Daoy (cell line): ENCODE results near the gene WDR90. TPM values are rescaled to one million over a fixed set of nuclear protein-coding genes. Genes with fewer than 3 reads are reported as not detected.

ENCODE experiments used
- DNase-seq: peaks from one replicate; pipeline ENCODE4 v3.0.0-alpha.2; 2015; ENCODE audit warnings: low read depth
- total RNA-seq: library from RNA; depleted of rRNA; stranded (reverse); fragments of >200 nt; shearing (Covaris generic); gene quantifications from 2 replicates; pipeline ENCODE4 v1.2.3, GENCODE V29; 2014

The WDR90 gene
- total RNA-seq, 1 experiment from 2014 or later = 11.7 TPM

DNA sequence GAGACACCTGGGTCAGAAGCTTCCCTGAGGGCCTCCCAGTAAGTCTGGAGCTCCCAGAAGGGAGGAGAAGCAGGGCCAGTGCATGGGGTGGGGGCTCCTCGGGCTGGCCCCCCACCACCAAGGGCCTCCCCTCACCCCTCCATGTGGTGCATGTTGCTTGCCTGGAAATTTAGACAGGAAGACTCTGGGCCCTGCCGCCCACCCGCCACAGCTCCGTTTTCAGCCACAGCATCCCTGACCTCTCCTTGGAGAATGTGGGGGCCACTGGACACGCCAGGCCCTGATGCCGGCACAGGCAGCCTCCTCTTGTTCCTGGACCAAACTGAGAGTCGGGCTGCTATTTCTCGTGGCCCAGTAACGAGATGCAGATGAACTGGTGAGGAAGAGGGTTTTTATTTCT lies 10.3 kb upstream of the WDR90 start:
- no peak for DNase-seq

DNA sequence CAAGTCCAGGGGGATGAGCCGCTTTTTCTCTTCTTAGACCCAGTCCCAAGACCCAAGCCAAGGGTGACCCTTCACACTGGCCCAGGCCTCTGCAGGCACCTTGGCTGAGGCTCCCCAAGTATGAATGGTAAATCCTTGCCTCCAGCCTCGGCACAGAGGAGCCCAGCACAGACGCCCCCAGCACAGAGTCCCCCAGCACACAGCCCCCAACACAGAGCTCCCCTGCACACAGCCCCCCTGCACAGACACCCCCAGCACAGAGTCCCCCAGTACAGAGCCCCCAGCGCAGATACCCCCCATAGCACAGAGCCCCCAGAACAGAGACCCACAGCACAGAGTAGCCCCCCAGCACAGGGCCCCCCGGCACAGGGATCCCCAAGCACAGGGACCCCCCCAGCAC lies 8.6 kb upstream of the WDR90 start:
- DNase-seq = no peak

DNA sequence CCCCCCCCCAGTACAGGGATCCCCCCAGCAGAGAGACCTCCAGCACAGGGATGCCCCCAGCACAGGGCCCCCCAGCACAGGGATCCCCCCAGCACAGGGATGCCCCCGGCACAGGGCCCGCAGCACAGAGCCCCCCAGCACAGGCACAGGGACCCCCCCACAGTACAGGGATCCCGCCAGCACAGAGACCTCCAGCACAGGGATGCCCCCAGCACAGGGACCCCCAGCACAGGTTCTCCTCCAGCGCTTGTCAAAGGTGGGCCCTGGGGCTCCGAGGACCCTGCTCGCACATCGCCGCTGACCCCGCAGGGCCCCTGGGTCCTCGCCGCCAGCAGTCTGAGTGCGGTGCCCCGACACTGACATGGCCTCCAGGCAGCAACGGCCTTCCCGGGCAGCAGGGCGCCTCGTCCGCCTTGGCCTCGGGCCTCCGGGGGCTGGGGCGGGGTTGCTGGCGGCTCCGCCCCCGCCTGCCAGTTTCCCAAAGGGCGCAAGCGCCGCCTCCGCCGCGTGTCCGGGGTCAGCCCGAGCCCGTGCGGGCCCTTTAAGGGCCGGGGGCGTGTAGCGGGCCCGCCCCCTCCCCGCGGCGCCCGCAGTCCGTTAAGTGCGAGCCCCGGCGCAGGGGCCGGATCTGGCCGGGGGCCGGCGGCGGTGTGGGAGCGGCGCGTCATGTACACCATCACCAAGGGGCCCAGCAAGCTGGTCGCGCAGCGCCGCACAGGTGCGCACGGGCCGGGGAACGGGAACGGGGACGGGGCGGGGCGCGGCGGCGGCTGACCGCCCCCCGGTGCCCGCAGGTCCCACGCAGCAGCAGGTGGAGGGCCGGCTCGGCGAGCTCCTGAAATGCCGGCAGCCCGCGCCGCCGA lies 7.6 kb upstream of the WDR90 start, which contains the start of gene MCRIP2:
Gene MCRIP2, plus strand, starts transcription at position 503 of the 863 bp plus-strand sequence. Its CDS starts 164 bp downstream, at position 667.
- peak; percentile 81 for DNase-seq

DNA sequence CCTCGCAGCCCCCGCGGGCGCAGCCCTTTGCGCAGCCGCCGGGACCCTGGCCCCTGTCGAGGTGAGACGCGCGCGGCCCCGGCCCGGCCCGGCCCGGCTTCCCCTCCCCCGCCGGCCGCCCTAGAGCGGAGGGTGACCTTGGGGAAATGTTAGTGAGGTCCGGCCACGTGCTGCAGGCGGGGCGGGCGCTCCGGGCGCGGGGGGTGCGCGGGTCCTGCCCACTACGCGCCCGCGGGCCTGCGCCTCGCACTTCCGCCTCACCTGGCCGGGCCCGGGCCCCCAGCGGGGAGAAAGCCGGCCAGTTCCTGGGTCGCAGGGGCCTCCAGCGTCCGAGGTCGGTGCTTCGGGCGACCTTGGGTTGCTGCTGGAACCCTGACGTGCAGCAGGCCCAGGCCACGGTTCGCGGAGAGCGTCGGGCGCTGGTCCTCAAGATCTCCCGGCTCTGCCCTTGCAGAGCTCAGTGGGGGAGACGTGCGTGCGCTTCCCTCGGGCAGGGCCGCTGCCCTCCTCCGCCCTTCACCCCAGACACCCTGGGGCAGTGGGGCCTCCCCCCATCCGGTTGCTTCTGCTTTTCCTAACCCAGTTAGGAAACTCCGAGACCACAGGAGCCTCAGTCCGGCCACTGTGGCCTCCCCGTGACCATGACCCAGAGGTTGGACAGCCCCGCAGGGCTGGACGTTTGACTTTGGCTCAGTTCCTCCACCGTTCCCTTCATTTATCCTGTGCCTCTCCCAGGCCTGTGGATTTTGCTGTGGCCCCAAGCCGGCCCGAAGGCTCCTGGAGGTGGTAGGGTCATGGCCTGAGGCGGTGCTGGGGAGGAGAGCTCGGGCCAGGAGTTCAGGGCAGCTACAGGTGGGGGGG lies 6.7 kb upstream of the WDR90 start:
- peak; percentile 37 for DNase-seq

DNA sequence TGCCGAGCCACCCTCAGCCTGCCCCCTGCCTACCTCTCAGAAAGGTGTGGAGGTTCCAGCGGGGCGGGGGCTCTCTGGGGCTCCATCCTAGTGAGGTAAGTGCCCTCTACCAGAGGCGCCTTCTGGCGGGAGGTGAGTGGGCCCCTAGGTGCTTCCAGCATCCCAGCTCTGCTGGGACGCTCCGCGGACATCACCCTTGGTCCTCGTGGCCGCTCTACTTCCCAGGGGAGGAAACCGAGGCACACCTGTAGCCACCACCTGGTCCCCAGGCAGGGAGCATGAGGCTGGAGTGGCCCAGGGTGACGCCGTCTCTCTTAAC lies 6.2 kb upstream of the WDR90 start:
- no peak for DNase-seq

DNA sequence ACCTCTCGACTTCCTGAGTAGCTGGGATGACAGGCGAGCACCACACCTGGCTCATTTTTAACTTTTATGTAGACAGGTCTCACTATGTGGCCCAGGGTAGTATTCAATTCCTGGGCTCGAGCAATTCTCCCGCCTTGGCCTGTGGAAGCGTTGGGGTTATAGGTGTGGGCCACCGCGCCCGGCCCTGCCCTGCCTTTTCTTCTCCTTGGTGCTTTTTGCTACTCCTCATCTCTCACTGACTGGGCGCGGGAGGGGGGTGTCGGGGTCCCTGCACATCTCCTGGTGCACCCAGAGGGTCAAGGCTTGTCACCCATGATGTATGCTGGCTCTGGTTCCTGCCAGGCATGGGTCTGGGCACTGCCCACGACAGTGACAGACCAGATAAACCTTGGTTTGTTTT lies 4.6 kb upstream of the WDR90 start:
- DNase-seq = no peak

DNA sequence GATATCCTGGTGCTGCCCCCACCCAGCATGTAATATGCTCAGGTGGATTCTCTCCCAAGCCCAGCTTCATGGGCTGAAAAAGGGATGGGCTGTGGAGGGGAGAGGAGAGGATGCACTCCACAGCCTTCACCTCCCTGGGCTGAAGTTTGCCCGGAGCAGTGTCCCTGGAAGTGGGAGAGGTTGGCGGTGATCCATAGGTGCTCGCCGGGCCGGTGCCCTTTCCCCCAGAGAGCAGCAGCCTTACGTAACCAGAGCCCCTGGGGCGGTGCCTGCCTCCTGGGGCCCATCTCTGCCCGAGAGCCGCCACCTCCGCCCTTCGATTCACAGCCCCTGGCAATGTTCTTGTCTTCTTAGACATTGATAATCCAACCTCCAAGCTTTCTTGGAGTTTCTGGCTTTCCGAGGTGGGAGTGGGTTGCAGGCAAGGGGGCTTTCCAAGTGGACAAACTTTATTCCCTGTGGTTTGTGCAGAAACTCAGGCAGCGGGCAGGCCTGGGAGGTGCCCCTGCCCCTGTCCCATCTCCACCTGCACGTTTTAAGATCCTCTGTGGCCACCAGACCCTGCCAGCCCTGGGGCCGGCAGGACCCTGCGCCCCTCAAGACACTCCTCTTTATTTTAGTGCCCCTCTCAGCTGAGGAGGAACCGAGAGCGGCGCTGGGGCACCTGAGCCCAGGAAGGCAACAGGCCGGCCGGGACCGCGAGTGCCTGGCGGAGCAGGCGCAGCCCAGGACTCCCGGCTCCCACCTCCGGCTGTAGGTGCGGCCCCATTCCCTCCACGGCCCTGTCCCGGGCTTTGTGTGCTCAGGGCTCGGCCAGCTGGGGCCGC lies 3.1 kb upstream of the WDR90 start:
- DNase-seq = peak; percentile 49

DNA sequence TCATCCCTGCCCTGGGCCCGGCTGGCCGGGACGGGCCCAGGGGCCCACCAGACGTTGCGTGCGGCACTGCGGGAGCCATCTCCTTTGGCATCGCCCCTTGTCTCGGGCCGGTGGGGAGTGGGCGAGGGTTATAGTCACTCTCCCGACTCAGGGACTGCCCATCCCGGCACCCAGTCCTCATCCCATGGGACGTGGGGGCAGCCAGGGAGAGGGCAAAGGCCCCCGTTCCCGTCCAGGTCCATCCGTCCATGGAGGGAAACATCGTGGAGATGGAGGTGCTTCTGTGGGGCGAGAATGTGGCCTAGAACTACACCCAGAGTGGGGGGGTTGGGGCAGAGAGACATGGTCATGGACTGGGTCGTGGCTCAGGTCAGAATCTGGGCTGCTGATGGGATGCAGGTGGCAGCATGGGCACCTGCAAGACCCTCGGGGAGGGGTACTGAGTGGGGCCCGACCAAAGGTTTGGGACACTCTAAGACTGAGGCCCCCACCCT lies 2.4 kb upstream of the WDR90 start:
- DNase-seq = no peak

DNA sequence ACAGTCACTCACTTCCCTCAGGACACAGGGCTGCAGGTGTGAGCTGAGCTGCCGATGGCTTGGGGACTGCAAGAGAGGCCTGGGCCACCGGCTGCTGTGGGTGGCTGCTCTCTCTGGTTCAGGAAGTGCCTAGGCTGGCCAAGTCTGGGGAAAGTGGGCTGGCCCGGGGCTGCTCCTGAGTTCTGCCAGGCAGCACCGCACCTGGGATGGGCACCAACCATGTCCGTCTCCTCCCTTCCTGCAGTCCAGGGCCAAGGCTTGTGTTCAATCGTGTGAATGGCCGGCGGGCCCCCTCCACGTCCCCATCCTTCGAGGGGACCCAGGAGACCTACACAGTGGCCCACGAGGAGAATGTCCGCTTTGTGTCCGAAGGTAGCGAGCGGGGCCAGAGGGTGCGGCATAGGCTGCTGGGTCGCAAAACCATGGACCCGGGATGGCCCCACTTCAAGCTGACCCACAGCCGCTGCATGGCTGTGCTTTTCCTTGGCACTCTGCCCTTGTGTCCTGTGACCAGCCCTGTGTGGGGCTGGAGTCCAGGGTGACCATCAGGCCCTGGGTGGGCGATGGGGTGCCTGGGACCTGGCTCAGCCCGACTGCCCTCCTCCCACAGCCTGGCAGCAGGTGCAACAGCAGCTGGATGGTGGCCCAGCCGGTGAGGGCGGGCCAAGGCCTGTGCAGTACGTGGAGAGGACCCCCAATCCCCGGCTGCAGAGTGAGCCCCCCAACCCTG lies 1.8 kb upstream of the WDR90 start:
- no peak for DNase-seq

DNA sequence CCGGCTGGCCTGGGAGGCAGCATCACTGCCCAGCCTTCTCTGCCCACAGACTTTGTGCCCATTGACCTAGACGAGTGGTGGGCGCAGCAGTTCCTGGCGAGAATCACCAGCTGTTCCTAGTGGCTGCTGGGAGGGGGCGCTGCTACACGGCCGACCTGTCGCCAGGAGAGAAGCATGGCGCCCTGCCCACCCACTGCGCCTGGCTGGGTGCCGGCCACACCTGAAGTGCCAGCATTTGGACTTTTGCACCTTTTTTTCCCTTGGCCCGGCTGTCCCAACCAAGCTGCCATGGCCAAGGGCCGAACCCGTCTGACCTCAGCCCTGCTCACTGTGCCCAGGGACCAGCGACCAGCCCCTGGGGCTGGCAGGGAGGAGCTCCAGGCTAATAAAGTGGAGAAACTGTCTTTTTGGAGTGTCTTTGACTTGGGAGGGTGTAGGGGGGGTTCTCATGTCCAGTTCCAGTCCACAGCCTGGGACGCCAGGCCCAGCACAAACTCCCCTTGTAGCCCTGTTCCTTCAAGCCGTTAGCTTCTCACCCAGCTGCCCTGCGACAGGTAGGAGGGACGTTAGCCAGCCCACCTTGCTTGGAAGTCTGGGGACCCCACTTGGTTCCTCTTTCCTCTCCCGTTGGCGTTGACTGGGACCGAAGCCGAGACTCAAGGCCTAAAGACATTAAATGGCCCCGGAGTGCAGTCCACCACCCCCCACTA lies 939 bp upstream of the WDR90 start:
- DNase-seq = no peak

DNA sequence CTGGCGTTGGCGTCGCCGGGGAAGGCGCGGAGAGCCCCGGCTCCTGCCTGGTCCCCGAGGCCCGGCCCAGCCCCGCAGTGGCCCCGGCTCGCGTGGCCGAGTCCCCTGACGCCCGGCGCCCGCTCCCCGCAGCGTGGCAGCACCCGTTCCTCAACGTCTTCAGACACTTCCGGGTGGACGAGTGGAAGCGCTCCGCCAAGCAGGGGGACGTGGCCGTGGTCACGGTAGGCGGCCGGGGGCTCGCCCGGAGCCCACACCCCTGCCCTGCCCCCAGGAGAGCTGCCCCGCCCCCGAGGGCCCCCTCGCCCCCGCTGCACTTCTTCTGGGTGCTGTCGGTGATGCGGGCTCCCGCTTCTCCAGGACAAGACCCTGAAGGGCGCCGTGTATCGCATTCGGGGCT lies 466 bp downstream of the WDR90 start:
- DNase-seq = no peak

DNA sequence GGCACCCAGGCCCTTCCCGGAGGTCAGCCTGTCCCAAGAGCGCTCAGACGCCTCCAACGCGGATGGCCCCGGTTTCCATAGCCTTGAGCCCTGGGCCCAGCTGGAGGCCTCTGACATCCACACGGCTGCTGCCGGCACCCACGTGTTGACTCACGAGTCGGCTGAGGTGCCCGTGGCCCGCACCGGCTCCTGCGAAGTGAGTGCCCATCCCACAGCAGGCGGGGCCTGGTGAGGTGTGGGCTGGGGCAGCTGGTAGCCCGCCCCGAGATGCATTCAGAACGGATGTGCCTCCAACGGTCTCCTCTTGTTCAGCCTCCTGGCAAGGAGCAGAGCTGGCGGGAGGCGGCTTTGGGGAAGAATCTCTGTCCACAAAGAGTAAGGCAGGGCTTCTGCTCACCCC lies 2.7 kb downstream of the WDR90 start:
- DNase-seq = no peak

DNA sequence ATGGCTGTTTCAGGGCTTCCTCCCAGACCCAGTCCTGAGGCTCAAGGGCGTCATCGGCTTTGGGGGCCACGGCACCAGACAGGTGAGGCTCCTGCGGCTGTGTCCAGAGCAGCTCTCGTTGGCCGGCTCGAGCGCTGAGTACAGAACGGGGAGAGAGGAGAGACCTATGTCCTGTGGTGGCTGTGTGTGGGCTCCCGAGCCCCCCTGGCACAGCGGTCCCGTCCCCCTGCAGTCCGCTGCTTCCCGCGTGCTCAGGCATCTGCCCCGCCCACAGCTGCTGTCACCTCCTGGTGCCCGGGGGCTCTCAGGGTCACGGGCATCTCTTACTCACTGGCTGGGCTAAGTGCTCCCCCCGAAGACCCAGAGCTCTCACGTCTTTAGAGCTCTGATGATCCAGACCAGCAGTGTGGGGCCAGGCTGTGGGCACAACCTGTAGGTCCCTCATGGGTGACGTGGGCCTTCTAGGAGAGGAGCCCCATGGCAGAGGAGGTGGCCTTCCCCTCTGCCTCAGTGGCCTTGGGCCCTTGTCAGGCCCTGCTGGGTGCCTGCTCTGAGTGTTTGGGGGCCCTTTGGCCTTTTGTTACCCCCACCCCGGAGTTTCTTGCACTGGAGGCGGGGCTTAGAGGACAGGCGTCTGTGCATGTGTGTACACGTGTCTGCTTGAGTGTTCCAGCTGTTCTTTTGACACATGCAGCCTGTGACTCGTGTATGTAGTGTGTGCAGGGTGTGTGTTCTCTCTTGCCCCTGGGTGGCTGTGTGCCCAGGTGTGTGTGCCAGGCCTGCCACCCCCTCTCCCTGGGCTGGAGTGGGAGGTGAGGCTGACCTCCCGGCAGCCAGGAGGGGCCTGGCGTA lies 3.5 kb downstream of the WDR90 start:
- DNase-seq = no peak

DNA sequence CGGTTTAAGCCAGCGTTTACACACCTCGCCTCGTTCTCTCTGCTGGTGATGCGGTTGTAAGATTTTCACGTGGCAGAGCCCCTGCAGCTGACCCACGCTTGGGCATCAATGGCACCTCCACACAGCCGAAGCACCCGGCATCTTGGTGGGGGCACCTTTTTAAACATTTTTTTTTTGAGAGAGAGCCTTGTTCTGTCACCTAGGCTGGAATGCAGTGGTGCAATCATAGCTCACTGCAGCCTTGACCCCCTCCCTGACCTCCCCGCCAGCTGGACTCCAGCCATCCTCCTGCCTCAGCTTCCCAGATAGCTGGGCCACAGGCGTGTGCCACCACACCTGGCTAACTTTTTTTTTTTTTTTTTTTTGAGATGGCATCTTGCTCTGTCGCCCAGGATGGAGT lies 4.9 kb downstream of the WDR90 start:
- no peak for DNase-seq

DNA sequence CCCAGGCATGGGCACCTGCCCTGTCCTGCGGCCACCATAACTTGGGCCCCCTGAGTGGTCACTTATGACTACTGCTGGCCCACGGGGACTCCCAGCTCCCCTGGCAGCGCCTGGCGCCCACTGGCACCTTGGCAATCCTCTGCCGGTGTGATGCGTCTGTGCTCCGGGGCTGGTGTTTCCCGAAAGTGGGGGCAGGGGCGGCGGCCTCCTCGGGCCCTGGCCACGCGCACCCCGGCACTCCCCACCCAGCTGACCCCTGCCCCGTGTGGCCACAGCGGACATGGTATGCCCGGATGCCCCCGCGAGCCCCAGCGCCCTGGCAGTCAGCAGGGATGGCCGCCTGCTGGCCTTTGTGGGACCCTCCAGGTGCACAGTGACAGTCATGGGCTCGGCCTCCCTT lies 8.3 kb downstream of the WDR90 start:
- no peak for DNase-seq

DNA sequence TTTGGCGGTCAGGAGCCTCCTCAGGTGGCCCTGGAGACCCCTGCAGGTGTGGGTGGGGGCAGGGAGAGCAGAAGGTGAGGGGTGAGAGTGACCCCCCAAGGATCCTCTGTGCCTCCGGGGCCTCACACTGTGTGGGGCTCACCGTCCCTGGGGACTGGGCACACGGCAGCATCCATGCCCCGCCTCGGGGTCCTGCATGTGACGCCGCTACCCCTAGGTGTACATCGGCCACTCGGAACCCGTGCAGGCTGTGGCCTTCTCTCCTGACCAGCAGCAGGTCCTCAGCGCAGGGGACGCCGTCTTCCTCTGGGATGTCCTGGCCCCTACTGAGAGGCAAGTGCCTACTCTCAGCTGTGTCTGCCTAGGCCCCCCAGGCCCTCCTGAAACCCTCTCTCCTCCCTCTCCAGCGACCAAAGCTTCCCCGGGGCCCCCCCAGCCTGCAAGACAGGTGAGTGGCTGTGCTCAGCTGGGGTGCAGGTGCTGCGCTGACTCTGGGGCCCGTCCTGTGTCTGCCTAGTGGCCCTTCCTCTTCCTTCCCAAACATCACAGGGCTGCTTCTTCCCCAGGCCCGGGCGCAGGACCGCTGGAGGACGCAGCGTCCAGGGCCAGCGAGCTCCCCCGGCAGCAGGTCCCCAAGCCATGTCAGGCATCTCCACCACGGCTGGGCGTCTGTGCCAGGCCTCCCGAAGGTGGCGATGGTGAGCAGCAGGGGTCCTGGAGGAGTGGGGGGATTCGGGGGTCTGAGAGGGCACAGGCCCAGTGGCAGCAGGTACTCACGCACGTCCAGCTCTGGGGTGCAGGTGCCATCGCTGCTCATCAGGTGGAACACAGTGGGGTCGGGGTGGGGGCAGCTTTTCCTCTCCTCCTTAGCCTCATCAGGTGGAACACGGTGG lies 9.8 kb downstream of the WDR90 start:
- no peak for DNase-seq

DNA sequence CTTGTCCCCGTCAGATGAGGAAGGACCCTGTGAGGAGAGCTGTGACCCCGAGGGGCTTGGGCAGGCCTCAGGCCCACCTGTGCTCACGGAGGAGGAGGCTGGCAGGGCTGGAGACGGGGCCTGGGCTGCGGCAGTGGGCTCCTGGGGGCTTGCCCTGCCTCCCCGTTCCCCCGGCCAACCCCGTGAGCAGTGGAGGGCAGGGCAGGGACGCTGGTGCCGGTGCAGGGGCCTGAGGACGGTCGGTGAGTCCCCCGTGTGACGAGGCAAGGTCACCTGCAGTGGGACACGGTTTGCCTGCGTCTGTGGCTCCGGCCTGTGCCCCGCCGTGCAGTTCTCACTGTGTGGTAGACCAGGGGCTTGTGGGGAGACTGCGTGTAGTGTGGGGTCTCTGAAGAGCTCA lies 10.5 kb downstream of the WDR90 start:
- no peak for DNase-seq

DNA sequence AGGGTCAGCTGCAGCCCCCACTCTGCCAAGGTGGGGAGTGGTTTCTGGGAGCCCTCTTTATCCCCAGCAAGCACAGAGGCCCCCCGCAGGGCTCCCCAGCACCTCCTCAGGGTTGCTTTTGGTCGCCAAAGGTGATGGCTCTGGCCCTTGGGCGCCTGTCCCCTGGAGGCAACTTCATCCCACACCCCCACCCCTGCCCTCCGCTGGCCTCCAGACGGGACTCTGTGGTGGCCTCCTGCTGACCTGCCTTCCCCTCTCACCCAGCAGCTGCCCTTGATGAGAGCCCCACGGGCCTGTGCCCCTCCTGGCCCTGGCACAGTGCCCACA lies 10.9 kb downstream of the WDR90 start:
- no peak for DNase-seq
